ENCODE measurements around the gene ARID1A.
"Not testable (repeated sequence)": the region's sequence is repeated elsewhere in the genome, so short reads cannot be mapped to it uniquely, and the experiment has no call there.

- not testable (repeated sequence) for TF ChIP-seq POLR2A (IDR thresholded peaks at IDR 0.05; ENCODE audit: extremely low read depth, insufficient read length)
- TF ChIP-seq, protein P1, sequence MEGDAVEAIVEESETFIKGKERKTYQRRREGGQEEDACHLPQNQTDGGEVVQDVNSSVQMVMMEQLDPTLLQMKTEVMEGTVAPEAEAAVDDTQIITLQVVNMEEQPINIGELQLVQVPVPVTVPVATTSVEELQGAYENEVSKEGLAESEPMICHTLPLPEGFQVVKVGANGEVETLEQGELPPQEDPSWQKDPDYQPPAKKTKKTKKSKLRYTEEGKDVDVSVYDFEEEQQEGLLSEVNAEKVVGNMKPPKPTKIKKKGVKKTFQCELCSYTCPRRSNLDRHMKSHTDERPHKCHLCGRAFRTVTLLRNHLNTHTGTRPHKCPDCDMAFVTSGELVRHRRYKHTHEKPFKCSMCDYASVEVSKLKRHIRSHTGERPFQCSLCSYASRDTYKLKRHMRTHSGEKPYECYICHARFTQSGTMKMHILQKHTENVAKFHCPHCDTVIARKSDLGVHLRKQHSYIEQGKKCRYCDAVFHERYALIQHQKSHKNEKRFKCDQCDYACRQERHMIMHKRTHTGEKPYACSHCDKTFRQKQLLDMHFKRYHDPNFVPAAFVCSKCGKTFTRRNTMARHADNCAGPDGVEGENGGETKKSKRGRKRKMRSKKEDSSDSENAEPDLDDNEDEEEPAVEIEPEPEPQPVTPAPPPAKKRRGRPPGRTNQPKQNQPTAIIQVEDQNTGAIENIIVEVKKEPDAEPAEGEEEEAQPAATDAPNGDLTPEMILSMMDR (IDR thresholded peaks at IDR 0.05; ENCODE audit: low read depth, low read length) = not testable (repeated sequence)
Observed at GRCh38 chr1:26803932-26804331, 108.1 kb downstream of the ARID1A start.
